ENCODE data around the gene SLC7A5.
A peak's percentile ranks its signal among the peaks of the same experiment; 100 is the strongest.
"Not testable (repeated sequence)": the region's sequence is repeated elsewhere in the genome, so short reads cannot be mapped to it uniquely, and the experiment has no call there.

Gene SLC7A5

GRCh38 chr16:87881324-87882200 lies 12.3 kb upstream of the SLC7A5 start:
- in situ Hi-C loops (cut with HindIII; ENCODE audit: low pct_ligation_motif_present, low sequenced_read_pairs) = no loop called here
- H3K4me3 ChIP-seq (ENCODE audit: low read depth, low read length) = no peak overlapping the region
- no peak for DNase-seq
- no peaks in the 10 kb centered on the region for H3K36me3 ChIP-seq (replicated peaks)
- TF ChIP-seq CTCF (IDR thresholded peaks at IDR 0.05; ENCODE audit: low read depth, low read length, missing control alignments) = no peak
- H3K27me3 ChIP-seq (replicated peaks) = peaks cover 7% of the 10 kb centered on the region
- no peak overlapping the region for H3K27ac ChIP-seq

- H3K27ac ChIP-seq = no peak overlapping the region
- H3K36me3 ChIP-seq (replicated peaks) = no peaks in the 10 kb centered on the region
- no peak for DNase-seq
- H3K27me3 ChIP-seq (replicated peaks) = peaks cover 7% of the 10 kb centered on the region
- in situ Hi-C loops (cut with HindIII; ENCODE audit: low pct_ligation_motif_present, low sequenced_read_pairs) = no loop called here
- no peak overlapping the region for H3K4me3 ChIP-seq (ENCODE audit: low read depth, low read length)
- no peak for TF ChIP-seq CTCF (IDR thresholded peaks at IDR 0.05; ENCODE audit: low read depth, low read length, missing control alignments)
These were observed 10.9 kb upstream of the SLC7A5 start for GRCh38 chr16:87880117-87880696.

- H3K36me3 ChIP-seq (replicated peaks); DNase-seq; in situ Hi-C loops (cut with HindIII; ENCODE audit: low pct_ligation_motif_present, low sequenced_read_pairs); H3K27me3 ChIP-seq (replicated peaks); H3K4me3 ChIP-seq (ENCODE audit: low read depth, low read length); H3K27ac ChIP-seq: not testable (repeated sequence)
These were observed 10.2 kb upstream of the SLC7A5 start for GRCh38 chr16:87879411-87880013.

DNA sequence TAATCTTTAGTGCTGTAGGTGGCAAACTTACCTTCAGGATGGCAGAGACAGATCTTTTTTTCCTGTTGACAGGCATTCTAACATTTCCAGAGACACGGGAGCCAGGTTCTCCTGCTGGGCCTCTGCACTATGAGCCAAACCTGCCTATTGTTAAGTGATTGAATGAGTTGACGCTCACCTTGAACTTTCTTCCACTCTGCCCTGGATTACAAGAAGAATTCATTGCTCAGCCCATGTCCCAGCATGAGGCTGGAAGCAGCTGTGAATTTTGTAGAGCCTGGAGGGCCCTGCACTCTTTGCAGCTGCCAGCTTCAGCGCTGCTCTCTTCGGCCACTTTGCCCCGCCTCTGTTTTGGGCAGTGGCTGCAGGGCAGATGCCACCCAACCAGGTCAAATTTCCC lies 9.4 kb upstream of the SLC7A5 start:
- no peak overlapping the region for H3K4me3 ChIP-seq (ENCODE audit: low read depth, low read length)
- H3K36me3 ChIP-seq (replicated peaks) = no peaks in the 10 kb centered on the region
- H3K27ac ChIP-seq = no peak overlapping the region
- TF ChIP-seq CTCF (IDR thresholded peaks at IDR 0.05; ENCODE audit: low read depth, low read length, missing control alignments) = no peak
- no peak for DNase-seq
- peaks cover 5% of the 10 kb centered on the region for H3K27me3 ChIP-seq (replicated peaks)
- in situ Hi-C loops (cut with HindIII; ENCODE audit: low pct_ligation_motif_present, low sequenced_read_pairs) = no loop called here

DNA sequence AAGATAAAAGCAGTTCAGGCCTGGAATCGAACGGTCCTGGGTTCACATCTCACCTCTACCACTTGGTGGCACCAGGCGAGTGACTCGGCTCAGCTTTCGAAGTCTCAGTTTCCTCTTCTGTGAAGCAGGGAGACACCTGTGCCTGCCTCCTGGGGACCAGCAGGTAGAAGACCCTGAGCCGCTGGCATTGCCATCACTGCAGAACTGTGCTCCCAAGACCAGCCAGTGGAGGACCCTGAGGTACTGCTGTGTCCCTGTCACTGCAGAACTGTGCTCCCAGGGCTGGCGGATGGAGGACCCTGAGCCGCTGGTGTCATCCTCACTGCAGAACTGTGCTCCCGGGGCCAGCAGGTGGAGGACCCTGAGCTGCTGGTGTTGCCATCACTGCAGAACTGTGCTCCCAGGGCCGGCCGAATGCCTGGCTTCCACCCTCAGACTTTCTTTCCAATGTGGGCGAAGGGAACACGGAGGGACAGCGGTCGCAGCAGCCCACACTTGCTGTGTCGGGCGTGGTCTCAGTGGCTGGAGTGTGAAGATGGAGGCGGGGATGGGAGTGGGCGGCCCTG lies 8.7 kb upstream of the SLC7A5 start:
- Histone ChIP-seq H3K4me3 (ENCODE audit: low read depth, low read length) (no peak overlapping the region), H3K36me3 (replicated peaks) (no peaks in the 10 kb centered on the region), H3K27ac (no peak overlapping the region), H3K27me3 (replicated peaks) (peaks cover 5% of the 10 kb centered on the region)
- no peak for DNase-seq
- peak; percentile 47 for TF ChIP-seq CTCF (IDR thresholded peaks at IDR 0.05; ENCODE audit: low read depth, low read length, missing control alignments)
- in situ Hi-C loops (cut with HindIII; ENCODE audit: low pct_ligation_motif_present, low sequenced_read_pairs) = no loop called here

Data from brain microvascular endothelial cell (primary cell).